GM12891 (cell line): ENCODE results near the gene BBS1.
"Not testable (repeated sequence)": the region's sequence is repeated elsewhere in the genome, so short reads cannot be mapped to it uniquely, and the experiment has no call there.

Experiments used
- PAX5 ChIP-seq: IDR thresholded peaks from 2 replicates; pipeline ENCODE4 v1.6.1; 2011; ENCODE audit warnings: low read length, moderate library complexity, mild to moderate bottlenecking; ENCODE audit not compliant: insufficient read depth, severe bottlenecking
- POLR2A ChIP-seq: IDR thresholded peaks from 2 replicates; pipeline ENCODE4 v1.6.1; 2011; ENCODE audit warnings: low read depth, low read length, control low read depth
- POLR2AphosphoS5 ChIP-seq: IDR thresholded peaks from 2 replicates; pipeline ENCODE4 v1.6.1; 2011; ENCODE audit warnings: low read depth, low read length, control low read depth
- POU2F2 ChIP-seq: IDR thresholded peaks from 2 replicates; pipeline ENCODE4 v1.6.1; 2011; ENCODE audit warnings: low read depth, mild to moderate bottlenecking, control low read depth, low read length, moderate library complexity
- SPI1 ChIP-seq: IDR thresholded peaks from 2 replicates; pipeline ENCODE4 v1.6.1; 2011; ENCODE audit warnings: low read depth, low read length, control low read depth
- TAF1 ChIP-seq: IDR thresholded peaks from 2 replicates; pipeline ENCODE4 v1.6.1; 2011; ENCODE audit warnings: low read depth, low read length, control low read depth

- TF ChIP-seq POLR2A, POLR2AphosphoS5, TAF1, SPI1, POU2F2, PAX5: not testable (repeated sequence)
Observed at GRCh38 chr11:66582565-66583147, 72.2 kb downstream of the BBS1 start.
